Effector memory CD8-positive, alpha-beta T cell (primary cell): ENCODE measurements around the gene CDK19.
"Not testable (repeated sequence)": the region's sequence is repeated elsewhere in the genome, so short reads cannot be mapped to it uniquely, and the experiment has no call there.

Experiments used
- ATAC-seq: fragments of 150-1000 bp; cut with Tn5 transposase; replicated peaks from 2 replicates; pipeline ENCODE4 v1.10.0; 2021; ENCODE audit warnings: mild to moderate bottlenecking, moderate library complexity
- DNase-seq, 3 experiments: peaks; one replicate each; pipeline ENCODE4 v3.0.0; 2021
- H3K27ac Mint-ChIP-seq, 2 donors: one replicate each; pipeline ENCODE4 v1.8.0; 2022; ENCODE audit warnings: mild to moderate bottlenecking in 2 of 2, mixed read lengths in 2 of 2, moderate library complexity in 2 of 2
- H3K27me3 Mint-ChIP-seq, 2 donors: one replicate each; pipeline ENCODE4 v1.8.0; 2022; ENCODE audit warnings: mixed read lengths in 2 of 2
- H3K36me3 Mint-ChIP-seq: one replicate; pipeline ENCODE4 v1.8.0; 2022; ENCODE audit warnings: mild to moderate bottlenecking, moderate library complexity, mixed read lengths; ENCODE audit not compliant: insufficient read depth
- H3K4me1 Mint-ChIP-seq, 2 donors: one replicate each; pipeline ENCODE4 v1.8.0; 2022; ENCODE audit warnings: low read depth in 2 of 2, mixed read lengths in 2 of 2
- H3K4me3 Mint-ChIP-seq, 2 donors: one replicate each; pipeline ENCODE4 v1.8.0; 2022; ENCODE audit warnings: mild to moderate bottlenecking in 2 of 2, mixed read lengths in 2 of 2, moderate library complexity in 2 of 2
- H3K9me3 Mint-ChIP-seq, 2 donors: one replicate each; pipeline ENCODE4 v1.8.0; 2022; ENCODE audit warnings: mixed read lengths in 2 of 2

The CDK19 gene

DNA sequence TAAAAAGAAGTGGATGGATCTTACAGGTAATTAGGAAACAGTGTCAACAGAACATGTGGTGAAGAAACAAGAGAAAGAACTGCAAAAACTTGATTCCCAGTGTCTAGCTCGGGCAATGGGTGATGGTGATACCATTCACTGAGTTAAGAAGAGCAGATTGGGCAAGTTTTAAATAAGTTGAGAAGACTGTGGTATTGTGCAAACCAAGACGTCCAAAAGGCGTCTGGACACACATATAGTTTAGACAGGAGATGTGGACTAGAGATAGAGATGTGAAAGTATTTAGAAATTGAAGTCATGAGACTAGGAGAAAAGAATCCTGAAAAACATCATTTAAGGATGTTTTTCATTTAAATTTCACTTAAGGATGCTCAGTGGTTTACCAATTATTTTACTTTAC lies 53.9 kb downstream of the CDK19 start:
- H3K36me3 Mint-ChIP-seq: no peaks in the 10 kb centered on the region
- no peaks in the 10 kb centered on the region for H3K9me3 Mint-ChIP-seq
- no peak for ATAC-seq
- no peak overlapping the region for H3K27ac Mint-ChIP-seq
- peaks cover 9 to 18% of the 10 kb centered on the region in 2 donors for H3K4me1 Mint-ChIP-seq
- H3K27me3 Mint-ChIP-seq: no peaks in the 10 kb centered on the region
- no peak overlapping the region for H3K4me3 Mint-ChIP-seq
- DNase-seq: no peak

DNA sequence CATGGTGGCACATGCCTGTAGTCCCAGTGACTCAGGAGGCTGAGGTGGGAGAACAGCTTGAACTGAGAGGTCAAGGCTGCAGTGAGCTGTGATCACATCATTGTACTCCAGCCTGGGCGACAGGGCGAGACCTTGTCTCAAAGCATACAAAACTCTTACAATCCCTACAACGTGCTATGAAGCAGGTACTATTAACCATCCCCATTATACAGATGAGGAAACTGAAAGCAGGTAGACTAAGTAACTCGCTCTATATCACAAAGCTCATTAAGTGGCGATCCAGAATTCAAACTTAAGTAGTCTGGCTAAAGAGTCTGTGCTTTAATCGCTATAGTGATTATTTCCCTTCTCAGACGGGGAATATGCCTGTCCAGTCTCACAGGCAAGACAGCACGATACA lies 54.7 kb downstream of the CDK19 start:
- H3K27me3 Mint-ChIP-seq: no peaks in the 10 kb centered on the region
- no peak overlapping the region for H3K27ac Mint-ChIP-seq
- H3K36me3 Mint-ChIP-seq: no peaks in the 10 kb centered on the region
- DNase-seq (no peak), ATAC-seq (no peak)
- no peak overlapping the region for H3K4me3 Mint-ChIP-seq
- peaks cover 9 to 18% of the 10 kb centered on the region in 2 donors for H3K4me1 Mint-ChIP-seq
- H3K9me3 Mint-ChIP-seq: no peaks in the 10 kb centered on the region

DNA sequence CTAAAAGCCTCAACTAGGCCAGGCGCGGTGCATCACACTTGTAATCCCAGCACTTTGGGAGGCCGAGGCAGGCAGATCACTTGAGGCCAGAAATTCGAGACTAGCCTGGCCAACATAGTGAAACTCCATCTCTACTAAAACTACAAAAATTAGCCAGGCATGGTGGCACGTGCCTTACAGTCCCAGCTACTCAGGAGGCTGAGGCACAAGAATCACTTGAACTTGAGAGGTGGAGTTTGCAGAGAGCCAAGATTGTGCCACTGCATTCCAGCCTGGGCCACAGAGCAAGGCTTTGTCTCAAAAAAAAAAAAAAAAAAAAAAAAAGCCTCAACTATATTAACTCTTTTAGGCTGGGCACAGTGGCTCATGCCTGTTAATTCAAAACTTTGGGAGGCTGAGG lies 55.2 kb downstream of the CDK19 start:
- not testable (repeated sequence) for ATAC-seq, H3K27ac Mint-ChIP-seq, H3K9me3 Mint-ChIP-seq, H3K36me3 Mint-ChIP-seq, DNase-seq, H3K27me3 Mint-ChIP-seq, H3K4me3 Mint-ChIP-seq
- H3K4me1 Mint-ChIP-seq: peaks cover 9 to 18% of the 10 kb centered on the region in 2 donors

DNA sequence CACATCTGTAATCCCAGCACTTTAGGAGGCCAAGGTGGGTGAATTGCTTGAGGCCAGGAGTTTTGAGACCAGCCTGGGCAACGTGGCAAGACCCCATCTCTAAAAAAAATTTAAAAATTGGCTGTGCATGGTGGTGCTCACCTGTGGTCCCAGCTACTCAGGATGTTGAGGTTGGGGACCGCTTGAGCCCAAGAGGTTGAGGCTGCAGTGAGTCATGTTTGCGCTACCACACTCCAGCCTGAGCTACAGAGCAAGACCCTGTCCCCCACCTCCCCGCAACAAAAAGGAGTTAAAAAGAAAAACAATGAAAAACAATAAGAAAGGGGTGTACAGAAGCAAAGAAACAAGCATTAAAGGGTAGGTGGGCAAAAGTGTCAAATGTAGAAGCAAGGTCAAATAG lies 57.3 kb downstream of the CDK19 start:
- no peaks in the 10 kb centered on the region for H3K36me3 Mint-ChIP-seq
- no peaks in the 10 kb centered on the region for H3K9me3 Mint-ChIP-seq
- ATAC-seq (no peak), DNase-seq (no peak)
- peaks cover 9 to 18% of the 10 kb centered on the region in 2 donors for H3K4me1 Mint-ChIP-seq
- H3K27ac Mint-ChIP-seq: no peak overlapping the region
- no peaks in the 10 kb centered on the region for H3K27me3 Mint-ChIP-seq
- H3K4me3 Mint-ChIP-seq: no peak overlapping the region

DNA sequence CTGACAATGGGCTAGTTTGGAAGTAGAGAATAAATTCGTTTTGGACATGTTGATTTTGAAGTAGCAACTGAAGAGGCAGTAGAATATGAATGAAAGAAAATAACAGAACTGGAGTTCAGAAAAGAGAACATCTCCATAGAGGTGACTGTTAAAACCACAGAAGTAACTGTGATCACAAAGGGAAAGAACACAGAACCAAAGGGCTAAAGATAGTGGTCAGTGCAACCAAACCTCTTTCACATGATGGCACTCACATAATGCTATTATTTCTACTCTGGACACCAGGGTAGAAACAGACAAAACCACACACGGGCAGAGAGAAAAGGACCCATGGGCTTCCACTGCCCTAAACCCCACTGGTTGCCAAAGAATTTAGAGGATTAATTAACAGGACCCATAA lies 58.5 kb downstream of the CDK19 start:
- Mint-ChIP-seq H3K36me3 (no peaks in the 10 kb centered on the region), H3K9me3 (no peaks in the 10 kb centered on the region), H3K4me1 (peaks cover 9 to 18% of the 10 kb centered on the region in 2 donors), H3K27me3 (no peaks in the 10 kb centered on the region), H3K27ac (peak overlapping the region in 1 of 2 donors; percentile 26), H3K4me3 (no peak overlapping the region)
- DNase-seq (no peak), ATAC-seq (no peak)

DNA sequence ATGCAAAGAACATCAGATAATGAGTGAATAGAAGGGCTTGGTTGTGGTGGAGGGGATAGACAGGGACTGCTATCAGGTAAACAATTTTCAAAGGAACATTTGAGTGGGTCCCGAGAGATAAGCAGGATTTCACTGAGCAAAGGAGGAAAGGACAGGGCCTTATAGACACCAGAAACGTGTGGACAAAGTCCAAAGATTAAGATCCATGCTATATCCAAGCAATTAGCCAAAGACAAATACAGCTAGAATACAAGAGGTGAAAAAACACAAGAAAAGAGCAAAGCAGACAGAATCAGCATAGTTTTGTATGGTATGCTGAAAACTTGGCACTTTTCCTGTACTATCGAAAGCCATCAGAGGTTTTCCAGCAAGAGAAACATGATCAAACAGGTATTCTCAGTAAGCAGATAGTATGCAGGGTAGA lies 59.8 kb downstream of the CDK19 start:
- no peak for DNase-seq
- ATAC-seq: no peak
- no peaks in the 10 kb centered on the region for H3K9me3 Mint-ChIP-seq
- peaks cover 9 to 10% of the 10 kb centered on the region in 2 donors for H3K4me1 Mint-ChIP-seq
- no peak overlapping the region for H3K27ac Mint-ChIP-seq
- H3K4me3 Mint-ChIP-seq: no peak overlapping the region
- no peaks in the 10 kb centered on the region for H3K27me3 Mint-ChIP-seq
- no peaks in the 10 kb centered on the region for H3K36me3 Mint-ChIP-seq

DNA sequence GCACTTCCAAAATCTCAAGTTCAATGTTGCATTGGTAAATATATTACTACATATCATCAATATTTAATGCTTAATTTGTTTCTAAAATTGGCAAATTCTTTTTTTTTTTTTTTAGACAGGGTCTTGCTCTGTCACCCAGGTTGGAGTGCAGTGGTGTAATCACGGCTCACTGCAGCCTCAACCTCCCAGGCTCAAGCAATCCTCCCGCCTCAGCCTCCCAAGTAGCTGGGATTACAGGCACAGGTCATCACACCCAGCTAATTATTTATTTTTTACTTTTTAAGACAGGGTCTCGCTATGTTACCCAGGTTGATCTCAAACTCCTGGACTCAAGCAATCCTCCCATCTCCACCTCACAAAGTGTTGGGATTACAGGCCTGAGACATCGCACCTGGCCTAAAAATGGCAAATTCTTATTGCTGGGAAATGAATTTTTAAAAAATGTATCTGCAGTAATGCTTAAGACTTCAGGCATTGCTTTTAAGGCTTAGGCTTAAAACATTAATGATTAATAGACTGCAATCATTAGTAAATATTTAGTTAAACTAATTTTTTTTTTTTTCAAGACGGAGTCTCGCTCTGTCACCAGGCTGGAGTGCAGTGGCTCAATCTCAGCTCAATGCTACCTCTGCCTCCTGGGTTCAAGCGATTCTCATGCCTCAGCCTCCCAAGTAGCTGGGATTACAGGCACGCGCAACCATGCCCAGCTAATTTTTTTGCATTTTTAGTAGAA lies 61.2 kb downstream of the CDK19 start:
- H3K4me1 Mint-ChIP-seq: peaks cover 9 to 10% of the 10 kb centered on the region in 2 donors
- not testable (repeated sequence) for ATAC-seq, H3K27me3 Mint-ChIP-seq, H3K4me3 Mint-ChIP-seq, H3K9me3 Mint-ChIP-seq, H3K27ac Mint-ChIP-seq, H3K36me3 Mint-ChIP-seq, DNase-seq

DNA sequence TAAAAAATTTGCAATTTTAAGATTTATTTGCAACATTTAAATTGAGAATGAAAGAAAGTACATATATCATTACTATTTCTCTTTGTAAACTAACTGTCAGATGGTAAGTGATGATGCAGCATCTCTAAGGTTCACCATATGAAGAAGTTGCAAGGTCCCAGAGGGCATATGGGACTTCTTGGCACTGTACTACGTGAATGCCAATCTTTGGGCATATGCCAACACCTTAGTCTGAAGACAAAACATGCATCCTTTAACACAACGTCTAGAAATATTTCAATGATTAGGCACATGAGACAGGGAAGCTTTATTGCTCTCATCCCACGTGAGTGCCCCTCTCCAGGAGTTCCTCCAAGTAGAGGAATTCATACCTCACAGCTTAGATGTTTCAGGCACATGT lies 66.8 kb downstream of the CDK19 start:
- peaks cover 3% of the 10 kb centered on the region for H3K36me3 Mint-ChIP-seq
- H3K4me1 Mint-ChIP-seq: peaks cover 0 to 2% of the 10 kb centered on the region in 2 donors
- no peaks in the 10 kb centered on the region for H3K9me3 Mint-ChIP-seq
- ATAC-seq (no peak), DNase-seq (no peak)
- no peak overlapping the region for H3K27ac Mint-ChIP-seq
- no peak overlapping the region for H3K4me3 Mint-ChIP-seq
- H3K27me3 Mint-ChIP-seq: no peaks in the 10 kb centered on the region

DNA sequence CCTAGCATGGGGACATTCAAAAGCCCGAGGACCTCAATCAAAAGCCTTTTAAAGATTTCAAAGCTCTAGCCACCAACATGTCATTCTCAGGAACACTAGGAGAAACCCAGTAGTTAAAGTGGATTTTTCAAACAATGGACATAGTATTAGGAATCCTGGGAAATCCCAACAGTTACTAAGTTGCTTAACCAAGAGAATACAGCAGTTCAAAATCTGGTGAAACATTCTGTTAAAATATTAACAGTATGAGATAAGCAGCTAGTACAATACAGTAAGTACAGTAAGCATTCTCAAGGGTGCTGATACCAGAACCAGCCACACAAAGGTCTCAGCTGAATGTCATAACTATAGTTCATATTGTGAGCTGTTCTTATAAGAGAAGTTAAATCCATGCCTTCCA lies 68.6 kb downstream of the CDK19 start:
- Mint-ChIP-seq H3K27me3 (no peaks in the 10 kb centered on the region), H3K4me1 (peaks cover 0 to 2% of the 10 kb centered on the region in 2 donors), H3K36me3 (peaks cover 6% of the 10 kb centered on the region), H3K4me3 (no peak overlapping the region), H3K9me3 (peaks cover 0 to 4% of the 10 kb centered on the region in 2 donors), H3K27ac (peak overlapping the region in 1 of 2 donors; percentile 10)
- ATAC-seq (no peak), DNase-seq (no peak)

DNA sequence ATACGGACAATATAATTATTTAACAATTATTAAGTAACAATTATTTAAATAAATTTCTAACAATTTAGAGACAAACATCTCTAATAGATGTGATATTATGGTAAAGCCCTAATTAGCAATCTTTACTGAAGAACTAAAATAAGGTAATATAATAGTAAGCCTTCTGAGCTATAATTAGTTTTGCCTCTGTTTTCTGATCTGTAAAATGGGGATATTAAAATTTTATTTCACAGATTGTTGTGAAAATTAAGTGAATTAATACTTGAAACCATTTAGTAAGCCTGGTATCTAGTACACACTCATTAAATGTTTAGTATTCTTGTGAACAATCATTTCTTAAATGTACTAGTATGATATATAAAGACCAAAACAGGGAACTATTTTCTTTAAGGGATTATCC lies 70.3 kb downstream of the CDK19 start:
- H3K27ac Mint-ChIP-seq: no peak overlapping the region
- H3K27me3 Mint-ChIP-seq: no peaks in the 10 kb centered on the region
- DNase-seq (no peak), ATAC-seq (no peak)
- no peak overlapping the region for H3K4me3 Mint-ChIP-seq
- no peaks in the 10 kb centered on the region for H3K4me1 Mint-ChIP-seq
- peaks cover 7 to 12% of the 10 kb centered on the region in 2 donors for H3K9me3 Mint-ChIP-seq
- peaks cover 6% of the 10 kb centered on the region for H3K36me3 Mint-ChIP-seq

DNA sequence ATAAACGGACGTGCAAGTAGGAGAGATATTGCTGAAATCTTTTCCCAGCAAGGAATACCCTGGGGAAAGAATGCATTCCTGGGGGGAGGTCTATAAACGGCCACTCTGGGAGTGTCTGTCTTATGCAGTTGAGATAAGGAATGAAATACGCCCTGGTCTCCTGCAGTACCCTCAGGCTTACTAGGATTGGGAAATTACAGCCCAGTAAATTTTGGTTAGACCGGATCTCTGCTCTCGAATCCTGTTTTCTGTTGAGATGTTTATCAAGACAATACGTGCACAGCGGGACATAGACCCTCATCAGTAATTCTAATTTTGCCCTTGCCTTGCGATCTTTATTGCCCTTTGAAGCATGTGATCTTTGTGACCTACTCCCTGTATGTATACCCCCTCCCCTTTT lies 72.7 kb downstream of the CDK19 start:
- not testable (repeated sequence) for H3K36me3 Mint-ChIP-seq, DNase-seq, H3K27me3 Mint-ChIP-seq, H3K4me1 Mint-ChIP-seq, H3K27ac Mint-ChIP-seq, H3K4me3 Mint-ChIP-seq, ATAC-seq
- peaks cover 7 to 12% of the 10 kb centered on the region in 2 donors for H3K9me3 Mint-ChIP-seq

DNA sequence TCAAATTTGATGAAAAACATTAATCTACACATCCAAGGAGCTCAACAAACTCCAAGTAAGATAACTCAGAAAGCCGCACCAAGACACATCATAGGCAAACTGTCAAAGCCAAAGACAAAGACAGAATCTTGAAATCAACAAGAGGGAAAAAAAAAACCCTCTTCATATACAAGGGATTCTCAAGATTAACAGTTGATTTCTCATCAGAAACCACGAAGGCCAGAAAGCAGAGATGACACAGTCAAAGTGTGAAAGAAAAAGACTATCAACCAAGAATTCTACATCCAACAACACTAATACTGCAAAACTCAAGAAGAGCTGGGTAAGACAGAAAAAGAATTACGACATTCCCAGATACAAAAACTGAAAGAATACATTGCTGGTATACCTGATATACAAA lies 73.8 kb downstream of the CDK19 start:
- ATAC-seq (no peak), DNase-seq (no peak)
- peaks cover 0 to 2% of the 10 kb centered on the region in 2 donors for H3K4me1 Mint-ChIP-seq
- no peaks in the 10 kb centered on the region for H3K27me3 Mint-ChIP-seq
- H3K4me3 Mint-ChIP-seq: no peak overlapping the region
- H3K9me3 Mint-ChIP-seq: peaks cover 7 to 12% of the 10 kb centered on the region in 2 donors
- H3K36me3 Mint-ChIP-seq: peaks cover 6% of the 10 kb centered on the region
- H3K27ac Mint-ChIP-seq: no peak overlapping the region

DNA sequence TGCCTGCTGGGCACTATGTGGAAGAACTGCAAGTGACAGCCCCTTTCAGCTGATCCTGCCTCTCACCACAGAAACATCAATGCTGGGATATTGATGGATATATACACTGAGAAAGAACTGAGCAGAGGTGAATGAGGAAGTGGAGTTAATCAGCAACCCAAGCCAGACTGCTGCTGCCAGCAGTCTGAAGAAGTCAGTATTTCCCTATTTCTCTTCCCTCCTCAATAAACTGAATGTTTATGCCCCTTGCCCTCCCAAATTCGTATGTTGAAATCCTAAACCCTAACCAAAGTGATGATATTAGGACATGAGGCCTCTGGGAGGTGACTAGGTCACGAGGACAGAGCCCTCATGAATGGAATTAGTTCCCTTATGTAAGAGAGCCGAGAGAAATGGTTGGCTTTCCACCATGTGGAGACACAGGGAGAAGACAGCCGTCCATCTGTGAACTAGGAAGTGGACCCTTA lies 76.3 kb downstream of the CDK19 start:
- Mint-ChIP-seq H3K9me3 (peaks cover 7 to 12% of the 10 kb centered on the region in 2 donors), H3K4me1 (peaks cover 0 to 2% of the 10 kb centered on the region in 2 donors), H3K4me3 (no peak overlapping the region), H3K27me3 (no peaks in the 10 kb centered on the region), H3K36me3 (peaks cover 5% of the 10 kb centered on the region), H3K27ac (no peak overlapping the region)
- DNase-seq: no peak
- ATAC-seq: no peak

DNA sequence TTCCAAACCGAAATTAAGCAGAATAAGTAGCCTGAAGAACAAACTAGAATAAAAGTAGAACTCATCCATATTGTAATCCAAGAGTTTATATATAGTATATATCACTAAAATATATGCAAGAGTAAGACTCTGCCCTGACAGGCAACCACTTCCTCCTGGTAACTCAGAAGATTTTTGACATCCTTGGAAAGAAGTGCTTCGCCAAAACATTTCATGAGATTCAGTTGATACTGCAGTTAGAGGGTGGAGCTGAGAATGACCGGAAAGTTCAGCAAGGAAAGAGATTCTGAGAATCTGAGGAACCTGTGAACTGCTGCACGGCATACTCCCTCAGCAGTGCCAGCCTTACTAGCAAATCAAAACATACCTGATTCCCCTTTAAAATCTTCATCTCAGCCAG lies 79.6 kb downstream of the CDK19 start:
- Mint-ChIP-seq H3K36me3 (peaks cover 2% of the 10 kb centered on the region), H3K4me3 (no peak overlapping the region), H3K27me3 (no peaks in the 10 kb centered on the region), H3K9me3 (peaks cover under 1 to 2% of the 10 kb centered on the region in 2 donors), H3K4me1 (peaks cover 0 to 2% of the 10 kb centered on the region in 2 donors), H3K27ac (no peak overlapping the region)
- ATAC-seq (no peak), DNase-seq (no peak)
